Measurements from ENCODE around the gene RBM14. TPM values are rescaled to one million over a fixed set of nuclear protein-coding genes. Genes with fewer than 3 reads are reported as not detected.

RBM14 gene
- total and polyA plus RNA-seq, 9 of the 15 experiments (the other 6 are each of a cell fraction or from before 2014, with no cell fraction given): 5.5 to 131 (median 42.6) TPM

- no peak for TF ChIP-seq ZNF398 (CRISPR knock-in tag; IDR thresholded peaks at IDR 0.05)
- 0 out of 2 replicates have a peak, but pooled peaks have one; percentile 16 for TF ChIP-seq ZNF23 (CRISPR knock-in tag; IDR thresholded peaks at IDR 0.05)
- TF ChIP-seq YY1 (IDR thresholded peaks at IDR 0.05; ENCODE audit: borderline replicate concordance in 1 of 3, control insufficient read depth in 1 of 3, extremely low read depth in 1 of 3, insufficient read depth in 3 of 3, insufficient read length in 1 of 3, insufficient replicate concordance in 2 of 3, low read depth in 1 of 3, low read length in 2 of 3): peak; percentile 9 to 84 (median 66)
- TF ChIP-seq SMAD4 (CRISPR knock-in tag; conservative IDR thresholded peaks at IDR 0.05): peak; percentile 75
- TF ChIP-seq ETS1 (conservative IDR thresholded peaks at IDR 0.05; ENCODE audit: control insufficient read depth, low read depth, low read length): peak; percentile 42; the same call in 1 of the 2 replicates
- peak; percentile 59 for TF ChIP-seq PRDM10 (IDR thresholded peaks at IDR 0.05; ENCODE audit: partially characterized antibody)
- TF ChIP-seq ZNF830 (CRISPR knock-in tag; IDR thresholded peaks at IDR 0.05): 0 out of 2 replicates have a peak, but pooled peaks have one; percentile 53
- 0 out of 2 replicates have a peak, but pooled peaks have one; percentile 11 for TF ChIP-seq RFX5 (IDR thresholded peaks at IDR 0.05; ENCODE audit: low read depth, low read length)
- peak; percentile 78 for TF ChIP-seq HDAC8 (tag; IDR thresholded peaks at IDR 0.05)
- TF ChIP-seq PBX2 (CRISPR knock-in tag; IDR thresholded peaks at IDR 0.05; ENCODE audit: low read depth): no peak
- peak; percentile 24; the same call in 1 of the 2 replicates for TF ChIP-seq PBX2 (tag; conservative IDR thresholded peaks at IDR 0.05; ENCODE audit: low read depth)
- 0 out of 4 replicates have a peak, but pooled peaks have one; percentile 4 to 8 for TF ChIP-seq RAD21 (CRISPR knock-in tag; conservative IDR thresholded peaks at IDR 0.05 in 1 of 2, IDR thresholded peaks at IDR 0.05 in 1 of 2)
Measured at GRCh38 chr11:66616379-66617154, at the start of gene RBM14 (continued).

All from K562 (cell line).